HG03432 (cell line): ENCODE data around the gene ANAPC16.
A peak's percentile ranks its signal among the peaks of the same experiment; 100 is the strongest.
"Not testable (repeated sequence)": the region's sequence is repeated elsewhere in the genome, so short reads cannot be mapped to it uniquely, and the experiment has no call there.

ENCODE experiments used
- ATAC-seq: cut with Tn5 transposase; IDR thresholded peaks from one replicate; pipeline ENCODE4 v1.9.1; 2021; ENCODE audit warnings: mild to moderate bottlenecking, moderate library complexity; ENCODE audit not compliant: unreplicated experiment

ANAPC16 gene

DNA sequence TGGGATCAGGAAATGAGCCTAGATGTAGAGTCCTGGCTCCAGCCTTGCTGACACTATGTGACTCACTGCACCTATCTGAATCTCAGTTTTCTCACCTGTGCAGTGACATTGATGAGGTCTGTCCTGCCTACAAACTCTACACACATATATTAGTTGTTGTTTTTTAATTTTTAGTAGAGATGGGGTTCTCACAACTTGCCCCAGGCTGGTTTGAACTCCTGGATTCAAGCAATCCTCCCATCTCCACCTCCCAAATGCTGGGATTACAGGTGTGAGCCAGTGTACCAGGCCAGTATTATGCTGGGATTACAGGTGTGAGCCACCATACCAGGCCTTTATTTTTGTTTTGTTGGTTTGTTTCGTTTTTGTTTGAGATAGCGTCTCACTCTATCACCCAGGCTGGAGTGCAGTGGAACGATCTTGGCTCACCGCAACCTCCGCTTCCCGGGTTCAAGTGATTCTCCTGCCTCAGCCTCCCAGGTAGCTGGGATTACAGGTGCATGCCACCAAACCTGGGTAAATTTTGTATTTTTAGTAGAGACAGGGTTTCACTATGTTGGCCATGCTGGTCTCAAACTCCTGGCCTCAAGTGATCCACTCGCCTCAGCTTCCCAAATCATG is 46.1 kb downstream of the ANAPC16 start:
- peak; percentile 7 for ATAC-seq

DNA sequence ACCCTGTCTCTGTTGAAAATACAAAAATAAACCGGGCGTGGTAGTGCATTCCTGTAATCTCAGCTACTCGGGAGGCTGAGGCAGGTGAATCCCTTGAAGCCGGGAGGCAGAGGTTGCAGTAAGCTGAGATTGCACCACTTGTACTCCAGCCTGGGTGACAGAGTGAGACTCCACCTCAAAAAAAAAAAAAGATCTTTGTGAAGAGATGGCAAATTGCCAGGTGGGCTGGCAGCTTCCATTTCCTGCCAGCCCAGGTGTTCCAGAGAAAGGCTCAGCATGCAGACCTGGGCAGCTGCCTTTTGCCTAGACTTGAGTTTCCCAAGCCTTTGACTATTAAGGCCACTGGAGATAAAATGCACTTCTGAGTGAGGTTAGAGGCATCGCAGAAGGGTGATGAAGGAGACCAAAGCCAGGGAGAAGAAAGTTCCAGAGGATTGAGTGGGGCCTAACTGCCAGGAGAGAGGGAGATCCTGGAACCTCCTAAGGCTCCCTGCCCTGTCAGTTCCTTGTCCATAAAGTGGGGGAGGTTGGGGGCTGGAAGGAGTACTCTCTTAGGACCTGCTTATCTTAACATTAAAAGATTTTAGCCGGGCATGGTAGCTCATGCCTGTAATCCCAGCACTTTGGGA is 47.9 kb downstream of the ANAPC16 start:
- no peak for ATAC-seq

DNA sequence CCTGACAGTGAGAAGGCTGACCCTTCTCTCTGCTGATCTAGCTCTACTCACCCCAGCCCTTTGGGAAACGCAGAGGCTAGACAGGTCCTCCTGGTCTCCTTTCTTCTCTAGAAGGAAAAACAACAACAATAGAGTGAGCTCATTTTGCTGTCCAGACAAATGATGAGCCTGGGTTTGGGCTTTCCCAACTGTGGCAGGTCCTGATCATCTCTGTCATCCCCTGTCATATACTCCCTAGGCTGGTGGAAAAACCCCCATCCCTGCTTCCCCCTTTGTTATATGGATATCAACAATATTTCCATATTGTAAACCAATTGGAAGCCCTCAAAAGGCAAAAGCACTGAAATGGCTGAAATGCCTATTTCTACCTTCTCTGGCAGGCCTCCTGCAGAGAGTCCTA is 48.7 kb downstream of the ANAPC16 start:
- no peak for ATAC-seq

DNA sequence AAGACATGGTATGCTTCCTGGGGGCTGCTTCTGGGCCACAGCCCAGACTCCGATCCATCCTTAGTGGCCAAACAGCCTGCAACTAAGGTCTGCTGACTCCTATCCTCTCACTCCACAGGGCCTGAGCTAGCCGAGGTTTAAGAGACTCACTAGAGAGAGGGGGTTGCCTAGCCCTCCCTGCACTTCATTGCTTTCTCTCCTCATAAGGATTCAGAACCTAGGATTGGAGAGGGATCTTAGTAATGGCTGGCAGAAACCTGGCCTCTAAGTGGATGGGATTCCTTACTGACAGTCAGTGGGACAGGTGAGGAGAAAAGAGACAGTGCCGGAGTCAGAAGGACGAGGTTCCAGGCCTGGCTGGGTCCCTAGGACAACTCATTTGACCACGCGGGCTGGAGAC is 49.7 kb downstream of the ANAPC16 start:
- ATAC-seq, result no peak

DNA sequence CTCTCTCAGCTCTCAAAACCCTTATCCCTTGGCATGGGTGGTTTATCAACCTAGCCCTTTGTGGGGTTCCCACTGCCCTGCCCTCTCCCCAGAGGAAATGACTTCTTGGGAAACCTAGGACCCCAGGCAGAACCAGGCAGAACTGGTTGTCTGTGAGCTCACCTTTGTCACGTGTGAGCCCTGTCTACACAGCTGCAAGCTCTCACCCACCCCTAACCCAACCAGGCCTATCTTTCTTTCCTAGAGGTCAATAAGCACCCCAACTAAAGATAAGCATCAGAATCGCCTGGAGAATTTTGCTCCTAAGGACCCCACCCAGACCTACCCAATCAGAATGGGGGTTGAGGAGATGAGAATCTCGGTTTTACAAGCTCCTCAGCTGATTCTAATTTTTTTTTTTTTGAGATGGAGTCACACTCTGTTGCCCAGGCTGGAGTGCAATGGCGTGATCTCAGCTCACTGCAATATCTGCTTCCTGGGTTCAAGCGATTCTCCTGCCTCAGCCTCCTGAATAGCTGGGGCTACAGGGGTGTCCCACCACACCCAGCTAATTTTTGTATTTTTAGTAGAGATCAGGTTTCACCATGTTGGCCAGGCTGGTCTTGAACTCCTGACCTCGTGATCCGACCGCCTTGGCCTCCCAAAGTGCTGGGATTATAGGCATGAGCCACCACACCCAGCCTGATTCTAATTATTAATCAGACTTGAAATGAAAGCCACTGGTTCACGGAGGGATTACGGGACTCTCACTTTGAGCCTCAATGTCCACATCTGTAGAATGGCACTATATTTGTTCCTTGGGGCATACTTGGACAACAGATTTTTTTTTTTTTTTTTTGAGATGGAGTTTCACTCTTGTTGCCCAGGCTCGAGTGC is 50.4 kb downstream of the ANAPC16 start:
- ATAC-seq, result no peak

DNA sequence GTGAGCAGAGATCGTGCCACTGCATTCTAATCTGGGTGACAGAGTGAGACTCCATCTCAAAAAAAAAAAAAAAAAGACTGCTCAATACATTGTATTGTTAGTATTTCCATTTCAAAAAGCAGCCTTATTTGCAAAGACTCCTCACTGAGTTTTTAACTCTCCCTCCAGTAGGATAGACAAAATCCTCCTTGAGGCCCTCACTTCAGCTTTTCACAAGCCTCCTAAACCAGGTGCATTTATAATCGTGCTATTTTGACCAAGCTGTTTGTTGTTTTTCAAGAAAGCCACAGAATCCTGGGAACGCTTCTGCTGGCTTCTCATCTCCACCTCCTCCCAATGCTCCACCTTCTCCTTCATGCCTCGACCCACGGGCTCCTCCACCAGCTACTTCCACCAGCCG is 51.6 kb downstream of the ANAPC16 start:
- ATAC-seq, result no peak

DNA sequence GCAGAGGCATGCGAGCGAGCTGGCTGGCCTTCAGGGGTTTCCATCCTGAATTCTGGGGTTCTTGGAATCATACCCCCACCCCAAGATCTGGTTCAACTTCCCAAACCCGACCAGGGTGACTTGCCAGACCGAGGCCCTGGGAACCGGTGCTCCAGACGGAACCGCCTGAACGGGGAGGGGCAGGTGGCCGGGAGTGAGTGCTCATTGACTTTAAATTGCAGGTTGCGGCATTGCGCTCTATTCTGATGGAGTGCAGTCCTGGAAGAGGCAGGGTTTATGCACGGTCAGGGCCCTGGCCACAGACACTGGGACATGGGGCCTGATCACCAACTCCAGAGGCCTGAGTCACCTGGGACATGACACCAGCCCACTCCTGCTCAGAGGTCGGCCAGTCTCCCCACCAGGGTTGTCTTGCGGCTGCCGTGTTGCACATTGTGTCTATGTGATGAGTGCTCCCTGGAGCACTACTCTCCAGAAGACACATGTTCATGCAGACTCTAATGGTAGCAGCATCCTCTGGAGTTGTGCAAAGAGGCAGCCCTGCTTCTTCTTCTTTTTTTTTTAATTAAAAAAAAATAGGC is 52.1 kb downstream of the ANAPC16 start:
- ATAC-seq, result no peak

DNA sequence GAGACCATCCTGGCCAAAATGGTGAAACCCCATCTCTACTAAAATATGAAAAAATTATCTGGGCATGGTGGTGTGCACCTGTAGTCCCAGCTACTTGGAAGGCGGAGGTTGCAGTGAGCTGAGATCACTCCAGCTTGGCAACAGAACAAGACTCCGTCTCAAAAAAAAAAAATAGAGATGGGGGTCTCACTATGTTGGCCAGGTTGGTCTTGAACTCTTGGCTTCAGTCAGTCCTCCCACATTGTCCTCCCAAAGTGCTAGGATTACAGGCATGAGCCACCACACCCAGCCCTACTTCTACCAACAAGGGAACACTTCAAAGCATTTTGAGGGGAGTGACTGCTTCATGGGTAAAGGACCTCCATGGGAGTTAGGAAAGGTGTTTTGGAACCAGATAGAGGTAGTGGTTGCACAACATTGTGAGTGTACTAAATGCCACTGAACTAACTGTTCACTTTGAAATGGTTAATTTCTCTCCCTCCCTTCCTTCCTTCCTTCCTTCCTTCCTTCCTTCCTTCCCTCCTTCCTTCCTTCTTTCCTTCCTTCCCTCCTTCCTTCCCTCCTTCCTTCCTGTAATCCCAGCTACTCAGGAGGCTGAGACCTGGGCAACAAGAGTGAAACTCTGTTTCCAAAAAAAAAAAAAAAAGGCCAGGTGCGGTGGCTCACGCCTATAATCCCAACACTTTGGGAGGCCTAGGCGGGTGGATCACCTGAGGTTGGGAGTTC is 52.8 kb downstream of the ANAPC16 start:
- not testable (repeated sequence) for ATAC-seq

DNA sequence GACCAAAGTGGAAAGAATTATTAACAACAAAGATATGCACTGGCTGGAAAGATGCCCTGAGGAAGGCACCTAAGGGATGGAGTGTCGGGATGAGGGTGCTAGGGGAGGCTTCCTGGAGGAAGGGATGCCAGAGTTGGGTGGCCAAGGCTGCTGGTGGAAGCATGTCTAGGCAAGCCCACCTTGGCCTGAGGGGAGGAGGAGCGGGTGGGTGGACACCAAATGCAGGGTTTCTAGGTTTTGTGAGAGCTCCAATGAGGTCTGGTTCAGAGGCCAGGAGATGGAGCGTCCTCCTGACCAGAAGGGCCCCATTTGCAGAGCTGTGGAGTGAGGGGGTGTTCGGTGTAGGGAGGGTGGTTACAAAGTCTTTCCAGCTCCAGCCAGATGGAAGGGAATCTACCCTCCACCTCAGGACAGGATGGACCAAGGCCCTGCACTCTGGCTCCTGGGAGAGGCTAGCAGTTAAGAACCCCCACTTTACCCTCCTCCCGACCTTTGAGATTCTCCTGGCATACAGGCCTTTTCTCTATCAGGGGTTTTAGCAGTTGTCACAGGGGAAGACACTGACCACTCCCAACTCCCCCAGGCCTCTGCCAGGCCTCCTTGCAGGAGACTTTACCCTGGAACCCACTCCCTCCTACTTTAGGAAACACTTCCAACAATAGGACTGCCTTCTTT is 54.9 kb downstream of the ANAPC16 start:
- no peak for ATAC-seq

DNA sequence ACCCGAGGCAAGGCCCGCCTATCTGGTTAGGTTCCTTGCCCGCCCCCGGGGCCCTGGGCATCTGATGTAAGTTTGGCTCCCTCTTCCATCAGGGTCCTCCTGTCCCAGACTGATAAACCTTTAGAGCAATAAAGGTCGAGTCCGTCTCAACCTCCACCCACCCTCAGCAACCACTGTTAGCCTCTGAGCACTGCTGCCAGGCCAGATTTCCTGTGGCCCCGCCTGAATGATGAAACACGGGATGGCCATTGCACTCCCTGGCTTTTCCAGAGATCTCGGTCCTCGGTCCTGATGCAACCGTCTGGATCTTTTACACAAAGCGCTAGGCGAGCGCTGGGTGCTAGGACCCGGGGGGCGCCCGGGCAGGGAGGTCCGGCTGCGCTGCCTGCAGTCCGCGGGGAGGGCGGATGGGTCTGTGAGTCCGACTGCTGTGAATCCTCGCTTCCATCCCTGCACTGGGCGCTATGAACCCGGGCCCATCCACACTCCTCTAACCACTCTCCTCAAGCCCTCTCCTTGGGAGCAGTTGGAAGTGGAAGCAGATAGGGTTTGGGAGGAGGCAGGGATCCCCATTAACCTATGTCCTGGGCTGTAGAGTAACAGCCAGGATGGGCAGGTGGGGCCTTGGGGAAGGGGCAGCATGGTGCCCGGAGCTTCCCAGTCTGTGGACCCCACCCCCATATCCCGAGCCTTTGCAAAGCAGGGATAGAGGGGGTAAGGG is 57.0 kb downstream of the ANAPC16 start:
- peak; percentile 26 for ATAC-seq

DNA sequence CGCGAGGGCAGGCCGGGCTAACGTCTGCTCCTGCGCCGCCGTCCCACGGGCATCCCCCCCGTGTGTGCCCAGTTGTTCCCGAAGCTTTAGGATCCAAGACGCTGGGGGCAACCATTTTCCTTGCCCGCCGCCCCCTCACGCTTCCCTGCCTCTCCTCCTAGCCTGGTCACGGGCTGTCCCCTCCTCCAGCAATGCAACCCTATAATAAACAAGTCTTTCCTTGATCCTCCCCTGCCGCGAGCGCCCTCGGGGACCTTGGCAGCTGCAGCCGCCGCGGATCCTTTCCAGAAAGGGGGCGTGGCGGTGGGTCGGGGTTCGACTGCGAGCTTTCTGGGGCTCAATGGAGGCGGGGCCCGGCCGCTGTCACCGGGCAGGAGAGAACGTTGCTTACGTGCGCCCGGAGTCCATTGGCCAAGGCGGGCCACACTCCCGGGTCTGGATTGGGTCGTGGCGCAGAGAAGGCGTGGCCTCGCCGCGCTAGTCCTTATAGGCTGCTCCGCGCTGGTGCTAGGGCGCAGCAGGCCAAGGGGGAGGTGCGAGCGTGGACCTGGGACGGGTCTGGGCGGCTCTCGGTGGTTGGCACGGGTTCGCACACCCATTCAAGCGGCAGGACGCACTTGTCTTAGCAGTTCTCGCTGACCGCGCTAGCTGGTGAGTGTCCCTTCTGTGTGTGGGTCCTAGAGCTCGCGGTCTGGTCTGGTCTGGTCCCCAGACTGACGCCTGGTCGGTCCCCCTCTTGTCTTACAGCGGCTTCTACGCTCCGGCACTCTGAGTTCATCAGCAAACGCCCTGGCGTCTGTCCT is 57.8 kb downstream of the ANAPC16 start, which contains the start of gene DDIT4:
Gene DDIT4, plus strand, starts transcription at position 515 of the 803 bp plus-strand sequence. CDS start 293 bp downstream, outside the sequence.
- peak; percentile 82 for ATAC-seq

DNA sequence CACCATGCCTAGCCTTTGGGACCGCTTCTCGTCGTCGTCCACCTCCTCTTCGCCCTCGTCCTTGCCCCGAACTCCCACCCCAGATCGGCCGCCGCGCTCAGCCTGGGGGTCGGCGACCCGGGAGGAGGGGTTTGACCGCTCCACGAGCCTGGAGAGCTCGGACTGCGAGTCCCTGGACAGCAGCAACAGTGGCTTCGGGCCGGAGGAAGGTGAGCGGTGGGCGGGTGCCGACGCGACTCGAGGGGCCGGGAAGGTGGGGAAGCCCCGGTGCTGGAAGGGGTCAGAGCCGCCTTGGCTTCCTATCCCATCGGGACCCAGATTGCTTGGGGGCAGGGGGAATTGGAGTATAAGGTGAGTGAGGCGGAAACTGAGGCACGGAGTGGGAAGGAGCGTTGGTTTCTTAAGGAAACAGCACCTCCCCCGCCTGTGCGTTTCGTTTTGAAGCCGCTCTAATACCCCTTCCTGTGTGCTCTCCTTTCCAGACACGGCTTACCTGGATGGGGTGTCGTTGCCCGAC is 58.5 kb downstream of the ANAPC16 start:
- ATAC-seq, result peak; percentile 2

DNA sequence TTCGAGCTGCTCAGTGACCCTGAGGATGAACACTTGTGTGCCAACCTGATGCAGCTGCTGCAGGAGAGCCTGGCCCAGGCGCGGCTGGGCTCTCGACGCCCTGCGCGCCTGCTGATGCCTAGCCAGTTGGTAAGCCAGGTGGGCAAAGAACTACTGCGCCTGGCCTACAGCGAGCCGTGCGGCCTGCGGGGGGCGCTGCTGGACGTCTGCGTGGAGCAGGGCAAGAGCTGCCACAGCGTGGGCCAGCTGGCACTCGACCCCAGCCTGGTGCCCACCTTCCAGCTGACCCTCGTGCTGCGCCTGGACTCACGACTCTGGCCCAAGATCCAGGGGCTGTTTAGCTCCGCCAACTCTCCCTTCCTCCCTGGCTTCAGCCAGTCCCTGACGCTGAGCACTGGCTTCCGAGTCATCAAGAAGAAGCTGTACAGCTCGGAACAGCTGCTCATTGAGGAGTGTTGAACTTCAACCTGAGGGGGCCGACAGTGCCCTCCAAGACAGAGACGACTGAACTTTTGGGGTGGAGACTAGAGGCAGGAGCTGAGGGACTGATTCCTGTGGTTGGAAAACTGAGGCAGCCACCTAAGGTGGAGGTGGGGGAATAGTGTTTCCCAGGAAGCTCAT is 59.0 kb downstream of the ANAPC16 start:
- ATAC-seq, result no peak

DNA sequence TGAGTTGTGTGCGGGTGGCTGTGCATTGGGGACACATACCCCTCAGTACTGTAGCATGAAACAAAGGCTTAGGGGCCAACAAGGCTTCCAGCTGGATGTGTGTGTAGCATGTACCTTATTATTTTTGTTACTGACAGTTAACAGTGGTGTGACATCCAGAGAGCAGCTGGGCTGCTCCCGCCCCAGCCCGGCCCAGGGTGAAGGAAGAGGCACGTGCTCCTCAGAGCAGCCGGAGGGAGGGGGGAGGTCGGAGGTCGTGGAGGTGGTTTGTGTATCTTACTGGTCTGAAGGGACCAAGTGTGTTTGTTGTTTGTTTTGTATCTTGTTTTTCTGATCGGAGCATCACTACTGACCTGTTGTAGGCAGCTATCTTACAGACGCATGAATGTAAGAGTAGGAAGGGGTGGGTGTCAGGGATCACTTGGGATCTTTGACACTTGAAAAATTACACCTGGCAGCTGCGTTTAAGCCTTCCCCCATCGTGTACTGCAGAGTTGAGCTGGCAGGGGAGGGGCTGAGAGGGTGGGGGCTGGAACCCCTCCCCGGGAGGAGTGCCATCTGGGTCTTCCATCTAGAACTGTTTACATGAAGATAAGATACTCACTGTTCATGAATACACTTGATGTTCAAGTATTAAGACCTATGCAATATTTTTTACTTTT is 59.7 kb downstream of the ANAPC16 start:
- ATAC-seq, result no peak

DNA sequence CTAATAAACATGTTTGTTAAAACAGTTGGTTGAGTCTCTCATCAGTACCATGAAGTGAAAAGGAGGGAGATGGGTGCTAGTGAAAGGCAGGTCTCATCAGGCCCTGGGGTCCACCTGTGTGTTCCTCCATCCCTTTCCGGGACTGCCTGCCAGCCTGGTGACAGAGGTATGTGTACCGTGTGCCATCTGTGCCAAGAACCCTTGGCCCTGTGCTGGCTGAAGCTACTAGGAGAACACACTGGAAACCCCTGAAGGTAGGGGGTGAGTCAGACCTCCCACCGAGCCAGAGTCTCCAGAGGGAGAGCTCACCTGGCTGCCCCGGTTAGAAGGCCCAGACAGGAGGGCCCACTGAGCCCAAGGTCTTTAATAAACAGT is 60.2 kb downstream of the ANAPC16 start:
- no peak for ATAC-seq

DNA sequence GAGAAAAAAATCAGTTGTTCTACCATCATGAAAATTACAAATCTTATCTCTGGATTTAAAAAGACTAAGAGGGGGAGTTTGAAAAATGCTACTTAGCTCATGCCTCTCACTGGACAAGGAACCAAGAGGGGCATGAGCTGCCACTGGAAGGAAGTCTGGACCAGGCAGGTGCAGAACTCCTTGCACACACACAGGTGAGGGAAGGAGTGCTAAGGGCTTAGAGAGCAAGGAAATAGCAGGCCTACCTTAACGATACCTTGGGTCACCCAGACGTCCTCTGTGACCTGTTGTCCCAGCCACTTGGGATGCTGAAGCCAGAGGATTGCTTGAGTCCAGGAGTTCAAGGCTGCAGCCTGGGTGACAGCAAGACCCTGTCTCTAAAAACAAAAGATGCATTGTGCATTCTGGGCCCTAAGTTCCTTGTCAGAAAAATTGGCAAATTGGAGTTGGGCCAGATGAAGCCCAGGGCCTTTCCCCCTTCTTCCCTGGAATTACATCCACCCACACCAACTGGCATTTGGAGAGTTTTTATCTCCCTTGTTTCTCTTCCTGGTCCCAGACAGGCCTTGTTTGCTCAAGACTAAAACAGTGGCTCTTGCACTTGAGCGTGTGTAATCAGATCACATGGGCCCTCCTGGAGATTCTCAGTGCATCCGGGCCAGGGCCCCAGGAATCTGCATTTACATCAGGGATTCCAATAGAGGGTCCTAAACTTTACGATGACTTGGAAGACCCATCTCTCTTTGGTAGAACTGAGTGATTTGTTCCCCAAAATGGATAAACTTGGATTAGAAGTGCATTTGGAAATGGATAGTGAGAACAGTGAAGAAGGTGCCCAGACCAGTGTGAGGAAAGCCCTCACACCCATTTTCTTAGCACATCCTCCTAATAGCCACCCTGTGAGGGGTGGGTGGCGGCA is 60.9 kb downstream of the ANAPC16 start:
- ATAC-seq, result no peak
